ENCODE measurements around the gene PLAAT2.

Gene PLAAT2

GRCh38 chr11:63512816-63513215 lies 50.4 kb downstream of the PLAAT2 start:
- no peak for DNase-seq

GRCh38 chr11:63511048-63511748 lies 52.0 kb downstream of the PLAAT2 start:
- DNase-seq, result no peak

GRCh38 chr11:63510360-63511047 lies 52.7 kb downstream of the PLAAT2 start:
- DNase-seq, result no peak

DNA sequence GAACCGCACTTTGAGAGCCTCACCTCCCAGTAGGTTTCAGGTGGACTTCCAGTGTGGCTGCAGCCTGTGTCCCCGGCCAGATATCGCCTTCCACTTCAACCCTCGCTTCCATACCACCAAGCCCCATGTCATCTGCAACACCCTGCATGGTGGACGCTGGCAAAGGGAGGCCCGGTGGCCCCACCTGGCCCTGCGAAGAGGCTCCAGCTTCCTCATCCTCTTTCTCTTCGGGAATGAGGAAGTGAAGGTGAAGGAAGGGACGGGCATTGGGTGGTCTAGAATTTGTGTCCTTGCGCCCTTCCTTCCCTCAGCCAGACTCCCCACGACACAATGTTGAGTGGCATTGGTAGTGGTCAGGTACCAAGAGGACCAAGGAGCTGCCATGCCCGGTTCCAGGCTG lies 54.4 kb downstream of the PLAAT2 start:
- DNase-seq, result no peak

DNA sequence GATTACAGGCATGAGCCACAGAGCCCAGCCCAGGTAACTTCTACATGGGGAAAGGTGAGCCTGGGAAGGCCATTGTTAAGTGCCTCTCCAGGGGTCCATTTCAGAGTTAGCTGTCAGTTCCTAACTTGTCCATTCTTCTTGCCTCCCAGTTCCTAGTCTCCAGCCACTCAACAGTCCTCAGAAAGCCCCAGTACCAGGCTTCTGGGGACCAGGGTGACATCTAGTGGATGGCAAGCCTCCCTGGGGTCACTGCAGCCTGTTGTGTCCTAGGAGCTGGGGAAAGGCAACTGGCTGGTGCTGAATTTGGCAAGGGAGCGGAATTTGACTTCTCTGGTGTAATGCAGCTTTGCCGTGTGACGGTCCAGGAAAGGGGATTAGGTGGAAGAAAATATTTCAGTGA lies 55.2 kb downstream of the PLAAT2 start:
- no peak for DNase-seq

GRCh38 chr11:63507511-63507910 lies 55.7 kb downstream of the PLAAT2 start:
- DNase-seq, result no peak

- DNase-seq, result no peak
Measured at GRCh38 chr11:63506876-63507275, 56.3 kb downstream of the PLAAT2 start.

DNA sequence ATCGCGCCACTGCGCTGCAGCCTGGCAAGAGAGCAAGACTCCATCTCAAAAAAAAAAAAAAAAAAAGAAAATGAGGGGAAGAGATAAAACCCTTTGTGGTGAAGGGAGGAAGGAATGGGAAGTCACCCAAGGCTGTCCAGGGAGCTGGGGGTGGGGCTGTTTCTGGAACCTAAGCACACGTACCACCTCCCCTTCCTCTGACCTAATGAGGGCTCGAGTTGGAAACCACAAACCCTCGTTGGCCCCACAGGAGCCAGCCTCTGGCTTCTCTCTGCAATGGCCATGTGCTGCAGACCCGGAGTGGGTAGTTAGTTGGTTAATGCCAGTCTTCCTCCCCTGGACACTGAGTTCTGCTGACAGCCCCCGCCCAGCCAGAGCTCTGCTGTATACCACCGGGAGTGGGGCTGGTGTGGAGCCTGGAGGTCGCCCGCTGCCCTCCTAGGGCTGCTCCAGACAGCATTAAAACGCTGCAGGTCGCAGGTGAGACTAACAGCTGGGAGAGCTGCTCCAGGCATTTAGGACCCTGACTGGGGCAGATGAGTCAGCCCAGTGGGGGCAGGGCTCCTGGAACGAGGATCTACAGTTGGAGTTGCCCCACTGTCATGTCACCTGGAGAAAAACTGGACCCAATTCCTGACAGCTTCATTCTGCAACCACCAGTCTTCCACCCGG lies 57.2 kb downstream of the PLAAT2 start, which contains the start of gene LGALS12:
TSS of gene LGALS12 (plus strand) at position 228 of the 672 bp plus-strand sequence. CDS start at position 603, 375 bp downstream.
- DNase-seq, result no peak

GRCh38 chr11:63504933-63505586 lies 58.1 kb downstream of the PLAAT2 start:
- DNase-seq, result no peak

DNA sequence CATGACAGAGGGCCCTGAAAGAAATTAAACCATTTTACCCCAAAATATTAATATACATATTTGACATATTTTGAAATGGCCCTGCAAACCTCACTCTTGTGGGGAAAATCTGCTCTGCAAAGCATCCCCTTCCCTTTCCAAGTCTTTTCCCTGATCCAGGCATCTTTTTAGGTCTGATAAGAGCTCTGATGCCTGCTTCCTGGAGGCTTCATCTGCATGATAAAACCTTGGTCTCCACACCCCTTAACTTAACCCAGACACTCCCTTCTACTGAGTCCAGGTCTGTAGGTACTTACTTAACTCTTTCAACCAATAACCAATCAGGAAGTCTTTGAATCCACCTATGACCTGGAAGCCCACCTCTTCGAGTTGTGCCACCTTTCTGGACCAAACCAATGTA lies 59.1 kb downstream of the PLAAT2 start:
- no peak for DNase-seq

DNA sequence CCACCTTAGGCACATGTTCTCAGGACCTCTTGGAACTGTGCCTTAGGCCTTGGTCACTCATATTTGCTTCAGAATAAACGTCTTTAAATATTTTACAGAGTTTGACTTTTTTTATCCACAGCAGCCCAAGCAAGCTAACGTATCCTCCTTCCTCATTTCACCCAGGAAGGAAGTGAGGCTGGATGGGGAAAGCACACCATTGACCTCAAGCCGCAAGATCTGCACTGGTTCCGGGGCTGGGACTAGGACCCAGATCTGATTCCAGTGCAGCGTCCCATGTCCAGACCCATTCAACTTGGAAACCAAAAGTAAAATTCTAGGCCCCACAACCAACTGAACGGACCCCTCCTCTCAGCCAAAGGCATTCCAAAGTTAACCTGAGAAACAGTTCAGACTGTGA lies 59.7 kb downstream of the PLAAT2 start:
- no peak for DNase-seq

All from effector CD8-positive, alpha-beta T cell (primary cell).